ENCODE results near the gene EXOC1L.
"Not testable (repeated sequence)": the region's sequence is repeated elsewhere in the genome, so short reads cannot be mapped to it uniquely, and the experiment has no call there.

The EXOC1L gene

GRCh38 chr4:55838356-55838755, 18.8 kb downstream of the EXOC1L start:
- DNase-seq (ENCODE audit: low spot score): no peak

GRCh38 chr4:55838952-55839351, 19.4 kb downstream of the EXOC1L start:
- no peak for DNase-seq (ENCODE audit: low spot score)

GRCh38 chr4:55840956-55841355, 21.4 kb downstream of the EXOC1L start:
- DNase-seq (ENCODE audit: low spot score): no peak

- DNase-seq (ENCODE audit: low spot score): not testable (repeated sequence)
Measured at GRCh38 chr4:55841373-55842239, 22.0 kb downstream of the EXOC1L start.

GRCh38 chr4:55842312-55842711, 22.7 kb downstream of the EXOC1L start:
- DNase-seq (ENCODE audit: low spot score): not testable (repeated sequence)

- DNase-seq (ENCODE audit: low spot score): no peak
Measured at GRCh38 chr4:55849724-55850123, 30.1 kb downstream of the EXOC1L start.

- DNase-seq (ENCODE audit: low spot score): no peak
Measured at GRCh38 chr4:55851885-55852284, 32.3 kb downstream of the EXOC1L start.

- DNase-seq (ENCODE audit: low spot score): peak; percentile 97
Measured at GRCh38 chr4:55853484-55854046, 34.0 kb downstream of the EXOC1L start, which contains the start of gene EXOC1. EXOC1 (plus strand) TSS chr4:55853648; CDS start chr4:55858324, 4,676 bp downstream.

GRCh38 chr4:55854129-55854528, 34.5 kb downstream of the EXOC1L start:
- DNase-seq (ENCODE audit: low spot score): no peak

GRCh38 chr4:55857586-55857985, 38.0 kb downstream of the EXOC1L start:
- no peak for DNase-seq (ENCODE audit: low spot score)

- no peak for DNase-seq (ENCODE audit: low spot score)
Measured at GRCh38 chr4:55859711-55860110, 40.1 kb downstream of the EXOC1L start.

- DNase-seq (ENCODE audit: low spot score): no peak
Measured at GRCh38 chr4:55864577-55865223, 45.1 kb downstream of the EXOC1L start.

GRCh38 chr4:55865228-55865806, 45.7 kb downstream of the EXOC1L start:
- DNase-seq (ENCODE audit: low spot score): no peak

- no peak for DNase-seq (ENCODE audit: low spot score)
Measured at GRCh38 chr4:55866290-55866907, 46.8 kb downstream of the EXOC1L start.

- no peak for DNase-seq (ENCODE audit: low spot score)
Measured at GRCh38 chr4:55866973-55867574, 47.5 kb downstream of the EXOC1L start.

- no peak for DNase-seq (ENCODE audit: low spot score)
Measured at GRCh38 chr4:55868581-55869090, 49.0 kb downstream of the EXOC1L start.

- DNase-seq (ENCODE audit: low spot score): no peak
Measured at GRCh38 chr4:55871299-55871800, 51.8 kb downstream of the EXOC1L start.

GRCh38 chr4:55874831-55875230, 55.2 kb downstream of the EXOC1L start:
- DNase-seq (ENCODE audit: low spot score): no peak

GRCh38 chr4:55876387-55876786, 56.8 kb downstream of the EXOC1L start:
- DNase-seq (ENCODE audit: low spot score): no peak

GRCh38 chr4:55879224-55879623, 59.6 kb downstream of the EXOC1L start:
- peak; percentile 46 for DNase-seq (ENCODE audit: low spot score)

- DNase-seq (ENCODE audit: low spot score): no peak
Measured at GRCh38 chr4:55880652-55881280, 61.2 kb downstream of the EXOC1L start.
